Endothelial cell of umbilical vein (primary cell): ENCODE measurements around the gene CPNE6. TPM values are rescaled to one million over a fixed set of nuclear protein-coding genes. Genes with fewer than 3 reads are reported as not detected.

Experiments
- BruUV-seq: library from RNA; stranded (reverse); fragments of 400-500 nt; replicated peaks from 2 replicates; lab custom pipeline; 2021; lab: Mats Ljungman, UMichigan
- CTCF ChIA-PET: fragments of 300-600, 350-600 bp; sonication (Branson Sonifier 250); formaldehyde crosslinking; loops from one replicate; lab custom pipeline; 2021; ENCODE audit warnings: antibody characterized with exemption, inconsistent platforms; lab: Charles Lee
- POLR2A ChIA-PET: fragments of 300-600, 350-600 bp; sonication (Branson Sonifier 250); formaldehyde crosslinking; loops from one replicate; lab custom pipeline; 2021; ENCODE audit warnings: antibody characterized with exemption, inconsistent platforms; lab: Charles Lee
- DNase-seq: peaks from one replicate; pipeline ENCODE4 v3.0.0-alpha.2; 2011; ENCODE audit warnings: low read depth, low spot score
- FAIRE-seq: peaks from 2 replicates; lab custom pipeline; 2011; peaks lifted over from hg19 to GRCh38; lab: Jason Lieb, UNC
- H2AFZ ChIP-seq: 2 replicates; pipeline ENCODE4 v1.6.0; 2012; ENCODE audit warnings: low read depth, low read length, control low read depth, inconsistent platforms
- H3K27ac ChIP-seq: 2 replicates; pipeline ENCODE4 v1.5.1; 2011; ENCODE audit warnings: low read depth, mild to moderate bottlenecking, control low read depth, low read length, moderate library complexity; ENCODE audit not compliant: insufficient read depth
- H3K27me3 ChIP-seq, 2 experiments: 2 replicates each; pipeline versions ENCODE4 v1.6.0 to v1.6.1; 2011; ENCODE audit warnings: low read length in 2 of 2, mixed read lengths in 1 of 2; ENCODE audit not compliant: control insufficient read depth in 2 of 2, insufficient read depth in 2 of 2
- H3K36me3 ChIP-seq, 2 experiments: 2 replicates in 1 of 2; 3 replicates in 1 of 2; pipeline ENCODE4 v1.5.1; 2011; ENCODE audit warnings: low read length in 2 of 2, mild to moderate bottlenecking in 1 of 2, moderate library complexity in 1 of 2; ENCODE audit not compliant: control insufficient read depth in 2 of 2, insufficient read depth in 2 of 2; ENCODE audit errors: extremely low read depth in 1 of 2
- H3K4me1 ChIP-seq: 3 replicates; pipeline ENCODE4 v1.5.1; 2011; ENCODE audit warnings: mild to moderate bottlenecking, low read length; ENCODE audit not compliant: control insufficient read depth, insufficient read depth; ENCODE audit errors: extremely low read depth
- H3K4me2 ChIP-seq: 2 replicates; pipeline ENCODE4 v1.6.1; 2011; ENCODE audit warnings: low read length, control low read depth, mixed read lengths; ENCODE audit not compliant: insufficient read depth
- H3K4me3 ChIP-seq, 3 experiments: fragments of 200-600 bp in 1 of 3; sonication (generic), shearing (Covaris generic) in 1 of 3; replicated peaks in 1 of 3; 2 replicates each; pipeline ENCODE4 v1.5.1; 2011 to 2016; ENCODE audit warnings: control low read depth in 3 of 3, low read length in 3 of 3, mild to moderate bottlenecking in 2 of 3, inconsistent platforms in 1 of 3, low read depth in 1 of 3, moderate library complexity in 1 of 3; ENCODE audit not compliant: insufficient read depth in 1 of 3
- H3K79me2 ChIP-seq: 2 replicates; pipeline ENCODE4 v1.6.0; 2012; ENCODE audit warnings: low read length, inconsistent platforms; ENCODE audit not compliant: control insufficient read depth, insufficient read depth
- H3K9ac ChIP-seq: replicated peaks from 2 replicates; pipeline ENCODE3; 2011; ENCODE audit warnings: low read length, control low read depth; ENCODE audit not compliant: insufficient read depth; ENCODE audit errors: extremely low read depth
- H3K9me1 ChIP-seq: replicated peaks from 3 replicates; pipeline ENCODE4 v1.6.0; 2011; ENCODE audit warnings: mild to moderate bottlenecking, low read length; ENCODE audit not compliant: control insufficient read depth, insufficient read depth; ENCODE audit errors: extremely low read depth
- H3K9me3 ChIP-seq: replicated peaks from 2 replicates; pipeline ENCODE4 v1.5.1; 2012; ENCODE audit warnings: low read length, inconsistent platforms; ENCODE audit not compliant: control insufficient read depth, insufficient read depth
- H4K20me1 ChIP-seq: replicated peaks from 2 replicates; pipeline ENCODE3; 2011; ENCODE audit warnings: mild to moderate bottlenecking, low read length; ENCODE audit not compliant: control insufficient read depth, insufficient read depth; ENCODE audit errors: extremely low read depth
- EZH2 ChIP-seq: IDR thresholded peaks from 2 replicates; pipeline ENCODE4 v1.6.1; 2012; ENCODE audit warnings: borderline replicate concordance, low read depth, mild to moderate bottlenecking, moderate library complexity, low read length, inconsistent platforms; ENCODE audit not compliant: severe bottlenecking
- FOS ChIP-seq: IDR thresholded peaks from 2 replicates; pipeline ENCODE4 v1.6.1; 2011; ENCODE audit warnings: mild to moderate bottlenecking, low read length, moderate library complexity, borderline replicate concordance; ENCODE audit not compliant: insufficient read depth
- GATA2 ChIP-seq: IDR thresholded peaks from 2 replicates; pipeline ENCODE4 v1.7.0; 2011; ENCODE audit warnings: low read depth, mild to moderate bottlenecking, moderate library complexity, mixed read lengths, low read length; ENCODE audit not compliant: insufficient read length, insufficient read depth
- JUN ChIP-seq: IDR thresholded peaks from 2 replicates; pipeline ENCODE4 v1.6.1; 2011; ENCODE audit warnings: borderline replicate concordance, low read depth; ENCODE audit not compliant: insufficient read length, insufficient read depth
- MYC ChIP-seq: IDR thresholded peaks from one replicate; pipeline ENCODE4 v1.6.1; 2011; ENCODE audit warnings: mild to moderate bottlenecking, low read depth, low read length
- POLR2A ChIP-seq: IDR thresholded peaks from 2 replicates; pipeline ENCODE4 v1.6.1; 2012; ENCODE audit warnings: low read depth, mild to moderate bottlenecking, control low read depth, low read length
- POLR2AphosphoS5 ChIP-seq: IDR thresholded peaks from 2 replicates; pipeline ENCODE4 v1.6.1; 2012; ENCODE audit warnings: low read depth, mild to moderate bottlenecking, control low read depth, low read length, moderate library complexity; ENCODE audit not compliant: insufficient read depth
- dilution Hi-C: fragments of 300-500 bp; cut with MboI; formaldehyde crosslinking; loops from one replicate; pipeline ENCODE4 v1.15.0; 2019; ENCODE audit warnings: low sequenced_read_pairs; ENCODE audit not compliant: extremely low pct_ligation_motif_present
- intact Hi-C: fragments of 100-400 bp; cut with micrococcal nuclease; formaldehyde crosslinking; loops from one replicate; pipeline ENCODE4 v1.10.0; 2022
- polyA plus RNA-seq, 4 experiments: library from polyadenylated mRNA; depleted of rRNA in 3 of 4; stranded (reverse) in 3 of 4; unstranded in 1 of 4; fragments of >200 nt; gene quantifications; 2 replicates each; pipeline versions ENCODE4 v1.2.1 to v1.2.3, GENCODE V29; 2011 to 2012; ENCODE audit warnings: missing spikeins in 1 of 4
- total RNA-seq: library from RNA; stranded (reverse); gene quantifications from 2 replicates; pipeline ENCODE4 v1.2.3, GENCODE V29; 2021
- TF ChIP-seq, protein P1 (sequence below), 2 donors: IDR thresholded peaks; 1 replicate in 1 of 2; 2 replicates in 1 of 2; pipeline ENCODE4 v1.5.1; 2011; ENCODE audit warnings: low read length in 2 of 2, mild to moderate bottlenecking in 2 of 2, moderate library complexity in 2 of 2, control low read depth in 1 of 2, inconsistent platforms in 1 of 2, low read depth in 1 of 2; ENCODE audit not compliant: insufficient read depth in 1 of 2; ENCODE audit errors: extremely low read depth in 1 of 2
- TF ChIP-seq, protein P2 (sequence below): IDR thresholded peaks from 2 replicates; pipeline ENCODE4 v1.6.1; 2011; ENCODE audit not compliant: insufficient read depth, insufficient read length

CPNE6 gene
- total and polyA plus RNA-seq, 2 donors (not counting 3 experiments of a cell fraction or from before 2014, with no cell fraction given), result not detected

DNA sequence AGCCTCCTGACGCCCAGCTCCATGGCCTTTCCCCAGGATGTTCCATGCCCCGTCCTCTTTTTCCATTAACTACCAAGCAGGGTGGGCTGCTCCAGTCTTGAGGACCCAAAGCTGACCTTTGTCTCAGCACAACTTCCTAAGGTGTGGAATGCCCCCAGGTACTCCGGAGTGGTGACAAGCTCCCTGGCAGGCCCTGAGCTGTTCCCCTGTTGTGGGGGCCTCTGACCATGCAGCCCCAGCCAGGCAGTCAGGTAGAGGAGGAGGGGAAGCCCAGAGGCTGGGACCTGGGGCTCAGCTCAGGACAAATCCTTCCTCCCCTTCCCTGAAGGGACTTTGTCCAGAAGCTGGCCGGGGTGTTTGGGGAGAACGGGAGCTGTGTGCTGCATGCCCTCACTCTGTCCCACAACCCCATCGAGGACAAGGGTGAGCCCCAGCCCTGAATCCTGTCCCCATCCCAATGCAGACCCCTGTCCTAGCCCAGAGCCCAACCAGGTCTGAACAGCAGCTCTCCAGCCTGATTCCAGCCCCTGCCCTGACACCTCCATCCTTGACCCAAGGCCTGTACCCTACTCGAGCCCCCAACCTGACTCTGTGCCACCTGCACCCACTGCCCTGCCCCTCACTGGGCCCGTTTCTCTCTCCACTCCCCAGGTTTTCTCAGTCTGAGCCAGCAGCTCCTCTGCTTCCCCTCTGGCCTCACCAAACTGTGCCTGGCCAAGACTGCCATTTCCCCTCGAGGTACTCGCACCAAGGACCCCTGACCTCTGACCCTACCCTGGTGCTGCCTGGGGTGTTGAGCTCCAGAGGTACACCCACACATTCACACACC, 15.2 kb upstream of the CPNE6 start:
- Histone ChIP-seq H4K20me1 (no peaks in the 10 kb centered on the region), H3K27me3 (peaks cover 0 to 5% of the 10 kb centered on the region in 2 experiments), H3K9me3 (no peaks in the 10 kb centered on the region), H3K4me1 (peaks cover 11% of the 10 kb centered on the region), H3K9ac (no peak overlapping the region), H3K79me2 (no peaks in the 10 kb centered on the region), H3K27ac (no peak overlapping the region), H3K4me2 (no peak overlapping the region), H3K9me1 (no peaks in the 10 kb centered on the region), H3K36me3 (no peaks in the 10 kb centered on the region), H3K4me3 (no peak overlapping the region), H2AFZ (no peak overlapping the region)
- no TSS peak for BruUV-seq
- dilution Hi-C loops, result no loop called here
- DNase-seq (no peak), FAIRE-seq (no peak)
- intact Hi-C loops, result loop anchor here (5.0 kb wide), 1 partner anchor 161 kb away; the partner anchor contains the start of gene MDP1
- CTCF ChIA-PET, result interaction anchor here (0.9 to 9.5 kb wide), 7 partner anchors 12 to 240 kb away, joined by 3 to 420 read pairs (median 36); partner anchors contain the start of genes CHMP4A, DCAF11, IRF9 and NRL
- POLR2A ChIA-PET, result no interaction called here
- TF ChIP-seq FOS (no peak), POLR2AphosphoS5 (no peak), MYC (no peak), JUN (no peak), POLR2A (no peak), EZH2 (no peak), GATA2 (no peak)
- TF ChIP-seq, protein P1, sequence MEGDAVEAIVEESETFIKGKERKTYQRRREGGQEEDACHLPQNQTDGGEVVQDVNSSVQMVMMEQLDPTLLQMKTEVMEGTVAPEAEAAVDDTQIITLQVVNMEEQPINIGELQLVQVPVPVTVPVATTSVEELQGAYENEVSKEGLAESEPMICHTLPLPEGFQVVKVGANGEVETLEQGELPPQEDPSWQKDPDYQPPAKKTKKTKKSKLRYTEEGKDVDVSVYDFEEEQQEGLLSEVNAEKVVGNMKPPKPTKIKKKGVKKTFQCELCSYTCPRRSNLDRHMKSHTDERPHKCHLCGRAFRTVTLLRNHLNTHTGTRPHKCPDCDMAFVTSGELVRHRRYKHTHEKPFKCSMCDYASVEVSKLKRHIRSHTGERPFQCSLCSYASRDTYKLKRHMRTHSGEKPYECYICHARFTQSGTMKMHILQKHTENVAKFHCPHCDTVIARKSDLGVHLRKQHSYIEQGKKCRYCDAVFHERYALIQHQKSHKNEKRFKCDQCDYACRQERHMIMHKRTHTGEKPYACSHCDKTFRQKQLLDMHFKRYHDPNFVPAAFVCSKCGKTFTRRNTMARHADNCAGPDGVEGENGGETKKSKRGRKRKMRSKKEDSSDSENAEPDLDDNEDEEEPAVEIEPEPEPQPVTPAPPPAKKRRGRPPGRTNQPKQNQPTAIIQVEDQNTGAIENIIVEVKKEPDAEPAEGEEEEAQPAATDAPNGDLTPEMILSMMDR (IDR thresholded peaks at IDR 0.05; ENCODE audit: extremely low read depth in 1 of 2, insufficient read depth in 1 of 2, low read depth in 1 of 2, low read length in 2 of 2), result no peak
- TF ChIP-seq, protein P2, sequence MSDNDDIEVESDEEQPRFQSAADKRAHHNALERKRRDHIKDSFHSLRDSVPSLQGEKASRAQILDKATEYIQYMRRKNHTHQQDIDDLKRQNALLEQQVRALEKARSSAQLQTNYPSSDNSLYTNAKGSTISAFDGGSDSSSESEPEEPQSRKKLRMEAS, result no peak
